SK-N-SH (cell line): ENCODE measurements around the gene AP5B1. TPM values are rescaled to one million over a fixed set of nuclear protein-coding genes. Genes with fewer than 3 reads are reported as not detected.

ENCODE experiments used
- CTCF ChIA-PET: fragments of 300-600, 350-600 bp; formaldehyde crosslinking; extraction: SDS; loops from one replicate; lab custom pipeline; 2021; lab: Yijun Ruan, JAX
- POLR2A ChIA-PET: fragments of 350-600 bp; sonication (Branson Sonifier 250); formaldehyde crosslinking; extraction: SDS; loops from one replicate; lab custom pipeline; 2020; ENCODE audit warnings: antibody characterized with exemption, inconsistent platforms; lab: Yijun Ruan, JAX
- DNase-seq: peaks from one replicate; pipeline ENCODE4 v3.0.0; 2012
- H2AFZ ChIP-seq: fragments of 200-600 bp; sonication (generic); 2 replicates; pipeline ENCODE4 v1.8.1; 2016; ENCODE audit warnings: antibody characterized with exemption, mild to moderate bottlenecking, low read depth
- H3F3A ChIP-seq: fragments of 200-600 bp; sonication (generic); replicated peaks from 2 replicates; pipeline ENCODE3; 2016; ENCODE audit warnings: antibody characterized with exemption, mild to moderate bottlenecking; ENCODE audit not compliant: insufficient read depth
- H3K27ac ChIP-seq, 2 experiments: fragments of 200-500 bp in 1 of 2; fragments of 200-600 bp in 1 of 2; sonication (Bioruptor generic) in 1 of 2; sonication (generic), shearing (Covaris generic) in 1 of 2; 2 replicates each; pipeline versions ENCODE4 v1.5.1 to v1.6.1; 2014 to 2016; ENCODE audit warnings: low read depth in 2 of 2, inconsistent platforms in 1 of 2, low read length in 1 of 2, mild to moderate bottlenecking in 1 of 2, mixed read lengths in 1 of 2
- H3K27me3 ChIP-seq: fragments of 200-600 bp; sonication (generic), shearing (Covaris generic); 2 replicates; pipeline ENCODE4 v1.6.1; 2016; ENCODE audit warnings: mixed run types; ENCODE audit not compliant: insufficient read depth
- H3K36me3 ChIP-seq, 2 experiments: fragments of 200-500 bp in 1 of 2; fragments of 200-600 bp in 1 of 2; sonication (Bioruptor generic) in 1 of 2; sonication (generic) in 1 of 2; replicated peaks in 1 of 2; 2 replicates each; pipeline versions ENCODE3 to v1.5.1; 2014 to 2016; ENCODE audit warnings: low read length in 1 of 2, mild to moderate bottlenecking in 1 of 2; ENCODE audit not compliant: insufficient read depth in 2 of 2, control insufficient read depth in 1 of 2
- H3K4me1 ChIP-seq, 2 experiments: fragments of 200-500 bp in 1 of 2; fragments of 200-600 bp in 1 of 2; sonication (Bioruptor generic) in 1 of 2; sonication (generic), shearing (Covaris generic) in 1 of 2; 2 replicates each; pipeline versions ENCODE4 v1.5.1 to v1.6.1; 2014 to 2016; ENCODE audit warnings: low read depth in 1 of 2, low read length in 1 of 2, mixed run types in 1 of 2; ENCODE audit not compliant: insufficient read depth in 2 of 2, control insufficient read depth in 1 of 2
- H3K4me2 ChIP-seq: fragments of 200-600 bp; sonication (generic), shearing (Covaris generic); 2 replicates; pipeline ENCODE4 v1.6.1; 2017; ENCODE audit warnings: mixed run types
- H3K4me3 ChIP-seq, 2 experiments: fragments of 200-500 bp in 1 of 2; fragments of 200-600 bp in 1 of 2; sonication (Bioruptor generic) in 1 of 2; sonication (generic), shearing (Covaris generic) in 1 of 2; 2 replicates each; pipeline versions ENCODE4 v1.5.1 to v1.8.1; 2014 to 2016; ENCODE audit warnings: low read depth in 2 of 2, inconsistent platforms in 1 of 2, low read length in 1 of 2, mild to moderate bottlenecking in 1 of 2, mixed read lengths in 1 of 2, moderate library complexity in 1 of 2
- H3K79me2 ChIP-seq: fragments of 200-600 bp; sonication (generic); 2 replicates; pipeline ENCODE4 v1.8.1; 2017; ENCODE audit warnings: mild to moderate bottlenecking; ENCODE audit not compliant: insufficient read depth
- H3K9ac ChIP-seq: fragments of 200-600 bp; sonication (generic); 2 replicates; pipeline ENCODE4 v1.6.1; 2017; ENCODE audit warnings: mixed run types
- H3K9me2 ChIP-seq: fragments of 200-600 bp; sonication (generic); 2 replicates; pipeline ENCODE4 v1.6.1; 2017; ENCODE audit warnings: mixed run types
- H3K9me3 ChIP-seq: fragments of 200-600 bp; sonication (generic); 2 replicates; pipeline ENCODE4 v1.6.1; 2017; ENCODE audit warnings: mixed run types, mild to moderate bottlenecking, moderate library complexity
- H4K20me1 ChIP-seq: fragments of 200-600 bp; sonication (generic); 2 replicates; pipeline ENCODE4 v1.6.1; 2017; ENCODE audit warnings: mild to moderate bottlenecking, mixed run types; ENCODE audit not compliant: insufficient read depth
- ELF1 ChIP-seq: IDR thresholded peaks from 2 replicates; pipeline ENCODE4 v1.4.0; 2012
- EZH2phosphoT487 ChIP-seq: fragments of 200-600 bp; sonication (generic); IDR thresholded peaks from 2 replicates; pipeline ENCODE4 v1.6.1; 2017; ENCODE audit warnings: low read depth, mixed run types, mild to moderate bottlenecking, antibody characterized with exemption, moderate library complexity, borderline replicate concordance
- FOXJ3 ChIP-seq: sonication (generic); formaldehyde crosslinking; IDR thresholded peaks from 2 replicates; pipeline ENCODE4 v1.5.1; 2020; ENCODE audit warnings: mild to moderate bottlenecking, missing genetic modification reagents
- GATA2 ChIP-seq: sonication (generic); formaldehyde crosslinking; IDR thresholded peaks from 2 replicates; pipeline ENCODE4 v1.5.0; 2020; ENCODE audit warnings: mild to moderate bottlenecking, missing genetic modification reagents
- NFIC ChIP-seq: IDR thresholded peaks from 2 replicates; pipeline ENCODE4 v1.4.0; 2012; ENCODE audit warnings: borderline replicate concordance
- RCOR1 ChIP-seq: fragments of 150-350 bp; IDR thresholded peaks from 2 replicates; pipeline ENCODE4 v1.6.1; 2017; ENCODE audit warnings: antibody characterized with exemption, low read length
- RFX5 ChIP-seq: IDR thresholded peaks from 2 replicates; pipeline ENCODE4 v1.6.1; 2012; ENCODE audit warnings: mild to moderate bottlenecking, improper control_type of control experiment, low read length
- RXRA ChIP-seq: IDR thresholded peaks from 2 replicates; pipeline ENCODE4 v1.4.0; 2012; ENCODE audit warnings: low read depth, mild to moderate bottlenecking, borderline replicate concordance
- SMC3 ChIP-seq: IDR thresholded peaks from 2 replicates; pipeline ENCODE4 v1.6.1; 2012; ENCODE audit warnings: low read depth, low read length, improper control_type of control experiment
- TAF1 ChIP-seq: IDR thresholded peaks from 2 replicates; pipeline ENCODE4 v1.6.1; 2012; ENCODE audit warnings: low read depth, mild to moderate bottlenecking, low read length, moderate library complexity, borderline replicate concordance
- TCF12 ChIP-seq: IDR thresholded peaks from 2 replicates; pipeline ENCODE4 v1.4.0; 2012
- YY1 ChIP-seq: IDR thresholded peaks from 2 replicates; pipeline ENCODE4 v1.4.0; 2012; ENCODE audit warnings: low read depth, mild to moderate bottlenecking
- ZBTB33 ChIP-seq: IDR thresholded peaks from 2 replicates; pipeline ENCODE4 v1.4.0; 2012; ENCODE audit warnings: low read depth, borderline replicate concordance
- WGBS: methylation state at CpG from one replicate; pipeline ENCODE4 v1.1.6; 2017; ENCODE audit warnings: low lambda C conversion rate; 5-methylcytosine and 5-hydroxymethylcytosine counted together
- polyA plus RNA-seq, 3 experiments: library from polyadenylated mRNA; depleted of rRNA; stranded (reverse); fragments of >200 nt; gene quantifications; 2 replicates each; pipeline ENCODE4 v1.2.3, GENCODE V29; 2012
- TF ChIP-seq, protein P1 (sequence below): IDR thresholded peaks from 2 replicates; pipeline ENCODE4; 2012

Gene AP5B1
- polyA plus RNA-seq, 1 of the 3 experiments (the other 2 are of a cell fraction), result 3.8 TPM

- no peaks in the 10 kb centered on the region for H3K9me2 ChIP-seq
- H3K4me1 ChIP-seq, result no peaks in the 10 kb centered on the region
- WGBS, result 39% methylated on average over 6 of the region's 6 CpGs
- no peaks in the 10 kb centered on the region for H3K79me2 ChIP-seq
- H3K9ac ChIP-seq, result no peak overlapping the region
- no peaks in the 10 kb centered on the region for H3F3A ChIP-seq
- H2AFZ ChIP-seq, result no peak overlapping the region
- DNase-seq, result no peak
- H3K27me3 ChIP-seq, result peaks cover 57% of the 10 kb centered on the region; the same call in 1 of the 2 replicates
- no peaks in the 10 kb centered on the region for H3K36me3 ChIP-seq
- no peaks in the 10 kb centered on the region for H4K20me1 ChIP-seq
- TF ChIP-seq ZBTB33 (no peak), TCF12 (no peak), RFX5 (no peak), TAF1 (no peak), SMC3 (no peak), RCOR1 (no peak), GATA2 (CRISPR knock-in tag) (no peak), ELF1 (no peak), EZH2phosphoT487 (no peak), FOXJ3 (CRISPR knock-in tag) (no peak), RXRA (no peak), NFIC (no peak)
- TF ChIP-seq, all 33 proteins: peak for 0
- ChIA-PET CTCF (interaction anchor here (0.9 to 4.2 kb wide), 4 partner anchors 27 to 95 kb away, joined by 4 to 18 read pairs (median 6); partner anchors contain the start of gene KAT5), POLR2A (interaction anchor here (1.5 kb wide), 1 partner anchor 16 kb away, joined by 4 read pairs; no protein-coding TSS in a partner anchor)
- Histone ChIP-seq H3K9me3 (no peaks in the 10 kb centered on the region), H3K4me3 (no peak overlapping the region), H3K27ac (no peak overlapping the region), H3K4me2 (no peak overlapping the region)
Observed at GRCh38 chr11:65806979-65807378, 26.2 kb upstream of the AP5B1 start.

DNA sequence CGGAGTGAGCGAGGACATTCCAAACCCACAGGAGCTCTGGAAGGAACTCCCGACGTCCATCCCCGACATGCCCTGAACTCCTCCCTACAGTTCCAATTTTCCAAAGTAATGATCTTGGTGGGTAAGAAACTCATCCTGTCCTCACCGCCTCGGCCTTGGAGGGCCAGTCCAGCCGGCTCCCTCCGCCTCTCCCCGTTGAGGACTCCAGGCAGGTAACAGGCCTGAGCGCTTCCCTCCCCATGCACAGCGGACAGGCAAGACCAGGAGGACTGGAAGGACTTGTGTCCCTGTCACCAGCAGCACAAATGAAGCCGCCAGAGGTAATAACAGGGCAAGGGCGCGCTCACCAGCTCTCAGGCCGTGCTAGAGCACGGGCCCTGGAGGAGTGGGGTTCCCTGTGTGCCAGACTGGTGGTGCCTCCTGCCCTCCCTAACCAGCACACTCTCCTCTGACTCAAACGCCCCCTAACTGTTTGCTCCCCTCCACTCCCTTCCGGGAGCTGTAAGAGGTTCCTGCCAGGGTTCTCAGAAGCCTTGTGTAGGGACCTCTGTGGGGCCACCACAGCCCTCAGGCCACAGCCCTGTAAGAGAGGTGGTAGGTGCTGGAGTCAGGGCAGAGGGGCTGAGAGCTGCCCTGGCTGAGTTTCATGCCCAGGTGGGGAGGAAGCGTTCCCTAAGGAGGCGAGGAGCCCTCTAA lies 23.2 kb upstream of the AP5B1 start:
- CTCF ChIA-PET, result interaction anchor here (1.2 to 19.1 kb wide), 5 partner anchors 14 to 81 kb away, joined by 3 to 152 read pairs (median 8); partner anchors contain the start of gene AP5B1

More for the DNA sequence above, 23.2 kb upstream of the AP5B1 start:
- DNase-seq, result no peak
- H3K4me2 ChIP-seq, result no peak overlapping the region
- 34% methylated on average over 20 of the region's 21 CpGs for WGBS
- H3K27ac ChIP-seq, result no peak overlapping the region
- H3K27me3 ChIP-seq, result peaks cover 49% of the 10 kb centered on the region; the same call in 1 of the 2 replicates
- no peaks in the 10 kb centered on the region for H3K4me1 ChIP-seq
- H3K4me3 ChIP-seq, result no peak overlapping the region
- no peaks in the 10 kb centered on the region for H3F3A ChIP-seq
- no peaks in the 10 kb centered on the region for H3K9me3 ChIP-seq
- TF ChIP-seq YY1 (no peak), RFX5 (no peak), SMC3 (no peak)
- TF ChIP-seq, protein P1, sequence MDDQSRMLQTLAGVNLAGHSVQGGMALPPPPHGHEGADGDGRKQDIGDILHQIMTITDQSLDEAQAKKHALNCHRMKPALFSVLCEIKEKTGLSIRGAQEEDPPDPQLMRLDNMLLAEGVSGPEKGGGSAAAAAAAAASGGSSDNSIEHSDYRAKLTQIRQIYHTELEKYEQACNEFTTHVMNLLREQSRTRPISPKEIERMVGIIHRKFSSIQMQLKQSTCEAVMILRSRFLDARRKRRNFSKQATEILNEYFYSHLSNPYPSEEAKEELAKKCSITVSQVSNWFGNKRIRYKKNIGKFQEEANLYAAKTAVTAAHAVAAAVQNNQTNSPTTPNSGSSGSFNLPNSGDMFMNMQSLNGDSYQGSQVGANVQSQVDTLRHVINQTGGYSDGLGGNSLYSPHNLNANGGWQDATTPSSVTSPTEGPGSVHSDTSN, result no peak
- TF ChIP-seq, all 33 proteins: peak for 0
- H3K9ac ChIP-seq, result no peak overlapping the region
- H3K36me3 ChIP-seq, result no peaks in the 10 kb centered on the region
- no peaks in the 10 kb centered on the region for H3K9me2 ChIP-seq
- H4K20me1 ChIP-seq, result no peaks in the 10 kb centered on the region
- POLR2A ChIA-PET, result no interaction called here
- no peaks in the 10 kb centered on the region for H3K79me2 ChIP-seq
- no peak overlapping the region for H2AFZ ChIP-seq
